Right ventricle myocardium inferior (tissue), 1 donor: ENCODE data around the gene TRIM46. TPM values are rescaled to one million over a fixed set of nuclear protein-coding genes. Genes with fewer than 3 reads are reported as not detected.

Experiments
- total RNA-seq: library from RNA; stranded (reverse); fragmentation: NEBNext Ultra II Directional; extraction: Animal tissue kit (Norgen Biotek cat#: 25700); gene quantifications from one replicate; pipeline ENCODE4 v1.2.1, GENCODE V29; 2021
- donor health status: DM: no; HTN: yes; CAD: no; lungs with severe emphysema.

Gene TRIM46
- total RNA-seq, 1 donor from 2014 or later: 0.16 TPM

Other genes with a start within 250 kb of the TRIM46 start
- 71.1 TPM for gene PMVK, start 237.1 kb upstream of the TRIM46 start, total RNA-seq
- gene PBXIP1, start 217.8 kb upstream of the TRIM46 start, total RNA-seq: 55.9 TPM
- 16.0 TPM for gene PYGO2, start 212.1 kb upstream of the TRIM46 start, total RNA-seq
- gene SHC1, start 203.1 kb upstream of the TRIM46 start, total RNA-seq: 60.4 TPM
- gene CKS1B, start 199.2 kb upstream of the TRIM46 start, total RNA-seq: 22.2 TPM
- 30.8 TPM for gene FLAD1, start 190.5 kb upstream of the TRIM46 start, total RNA-seq
- gene LENEP, start 180.3 kb upstream of the TRIM46 start, total RNA-seq: not detected
- gene ZBTB7B, start 171.0 kb upstream of the TRIM46 start, total RNA-seq: 53.3 TPM
- 0.35 TPM for gene DCST2, start 140.1 kb upstream of the TRIM46 start, total RNA-seq
- not detected for gene DCST1, start 140.0 kb upstream of the TRIM46 start, total RNA-seq
- gene ADAM15, start 122.5 kb upstream of the TRIM46 start, total RNA-seq: 101 TPM
- gene EFNA4, start 110.1 kb upstream of the TRIM46 start, total RNA-seq: 2.1 TPM
- gene EFNA3, start 95.0 kb upstream of the TRIM46 start, total RNA-seq: 1.1 TPM
- gene EFNA1, start 46.0 kb upstream of the TRIM46 start, total RNA-seq: 43.9 TPM
- 9.3 TPM for gene SLC50A1, start 38.0 kb upstream of the TRIM46 start, total RNA-seq
- 55.7 TPM for gene DPM3, start 33.3 kb upstream of the TRIM46 start, total RNA-seq
- gene KRTCAP2, start 545 bp upstream of the TRIM46 start, total RNA-seq: 118 TPM
- gene THBS3, start 34.0 kb downstream of the TRIM46 start, total RNA-seq: 5.7 TPM
- 16.5 TPM for gene MTX1, start 34.8 kb downstream of the TRIM46 start, total RNA-seq
- 14.5 TPM for gene ENTREP3, start 81.6 kb downstream of the TRIM46 start, total RNA-seq
- gene SCAMP3, start 88.5 kb downstream of the TRIM46 start, total RNA-seq: 55.4 TPM
- gene CLK2, start 99.7 kb downstream of the TRIM46 start, total RNA-seq: 20.9 TPM
- 1.8 TPM for gene HCN3, start 103.6 kb downstream of the TRIM46 start, total RNA-seq
- not detected for gene PKLR, start 127.6 kb downstream of the TRIM46 start, total RNA-seq
- gene FDPS, start 135.0 kb downstream of the TRIM46 start, total RNA-seq: 80.0 TPM
- 24.3 TPM for gene RUSC1, start 147.0 kb downstream of the TRIM46 start, total RNA-seq